Testis (tissue), 3 donors: Measurements from ENCODE around the gene DDX39B. TPM values are rescaled to one million over a fixed set of nuclear protein-coding genes. Genes with fewer than 3 reads are reported as not detected.

Source experiments
- DNase-seq: peaks from one replicate; pipeline ENCODE4 v3.0.0-alpha.2; 2019
- H3K27ac ChIP-seq, 2 donors: fragments of 200-600 bp; sonication (generic); one replicate each; pipeline ENCODE4 v1.5.1; 2019
- H3K27me3 ChIP-seq: fragments of 200-600 bp; sonication (generic); one replicate; pipeline ENCODE4 v1.5.1; 2019
- H3K36me3 ChIP-seq: fragments of 200-600 bp; sonication (generic); one replicate; pipeline ENCODE4 v1.5.1; 2017; ENCODE audit warnings: low read depth; ENCODE audit errors: missing control alignments
- H3K4me1 ChIP-seq: fragments of 200-600 bp; sonication (generic); one replicate; pipeline ENCODE4 v1.5.1; 2019
- H3K4me3 ChIP-seq, 2 donors: fragments of 200-600 bp; sonication (generic); one replicate each; pipeline ENCODE4 v1.5.1; 2017 to 2019
- H3K9me3 ChIP-seq: fragments of 200-600 bp; sonication (generic); one replicate; pipeline ENCODE4 v1.5.1; 2017
- POLR2A ChIP-seq: fragments of 450-650 bp; IDR thresholded peaks from one replicate; pipeline ENCODE4 v1.6.1; 2017; ENCODE audit warnings: antibody characterized with exemption, mild to moderate bottlenecking, moderate library complexity
- WGBS, 2 donors: methylation state at CpG; one replicate each; pipeline ENCODE4 v1.1.5; 2018; 5-methylcytosine and 5-hydroxymethylcytosine counted together
- intact Hi-C: fragments of 100-400 bp; cut with DNase I; formaldehyde crosslinking; loops from one replicate; pipeline ENCODE4 v1.15.1; 2023; ENCODE audit warnings: low total_unique reads
- polyA plus RNA-seq: library from polyadenylated mRNA; stranded (reverse); fragments of 350-450 nt; fragmentation: Illumina TruSeq; extraction: RNeasy Lipid Tissue Mini Kit (QIAGEN cat#74804); gene quantifications from one replicate; pipeline ENCODE4 v1.2.3, GENCODE V29; 2014; ENCODE audit warnings: low read depth, low replicate concordance; ENCODE audit not compliant: insufficient read depth
- total RNA-seq, 2 donors: library from RNA; depleted of rRNA; stranded (reverse); fragments of >200 nt; gene quantifications; one replicate each; pipeline ENCODE4 v1.2.3, GENCODE V29; 2016
- TF ChIP-seq, protein P1 (sequence below), 3 experiments: fragments of 450-650 bp in 2 of 3; fragments of 200-600 bp in 1 of 3; sonication (generic) in 1 of 3; IDR thresholded peaks; one replicate each; pipeline ENCODE4 v1.5.1; 2016 to 2019; ENCODE audit warnings: antibody characterized with exemption in 3 of 3, mild to moderate bottlenecking in 2 of 3, moderate library complexity in 1 of 3

The DDX39B gene
- total and polyA plus RNA-seq, 3 donors from 2014 or later = 250 to 360 (median 312) TPM

DNA sequence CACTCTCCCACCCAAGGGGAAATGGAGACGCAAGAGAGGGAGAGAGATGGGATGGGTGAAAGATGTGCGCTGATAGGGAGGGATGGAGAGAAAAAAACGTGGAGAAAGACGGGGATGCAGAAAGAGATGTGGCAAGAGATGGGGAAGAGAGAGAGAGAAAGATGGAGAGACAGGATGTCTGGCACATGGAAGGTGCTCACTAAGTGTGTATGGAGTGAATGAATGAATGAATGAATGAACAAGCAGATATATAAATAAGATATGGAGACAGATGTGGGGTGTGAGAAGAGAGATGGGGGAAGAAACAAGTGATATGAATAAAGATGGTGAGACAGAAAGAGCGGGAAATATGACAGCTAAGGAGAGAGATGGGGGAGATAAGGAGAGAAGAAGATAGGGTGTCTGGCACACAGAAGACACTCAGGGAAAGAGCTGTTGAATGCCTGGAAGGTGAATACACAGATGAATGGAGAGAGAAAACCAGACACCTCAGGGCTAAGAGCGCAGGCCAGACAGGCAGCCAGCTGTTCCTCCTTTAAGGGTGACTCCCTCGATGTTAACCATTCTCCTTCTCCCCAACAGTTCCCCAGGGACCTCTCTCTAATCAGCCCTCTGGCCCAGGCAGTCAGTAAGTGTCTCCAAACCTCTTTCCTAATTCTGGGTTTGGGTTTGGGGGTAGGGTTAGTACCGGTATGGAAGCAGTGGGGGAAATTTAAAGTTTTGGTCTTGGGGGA lies 34.3 kb upstream of the DDX39B start:
- Histone ChIP-seq H3K9me3 (no peaks in the 10 kb centered on the region), H3K4me3 (peak overlapping the region in 1 of 2 donors; percentile 4), H3K4me1 (no peaks in the 10 kb centered on the region), H3K36me3 (no peaks in the 10 kb centered on the region), H3K27ac (no peak overlapping the region), H3K27me3 (no peaks in the 10 kb centered on the region)
- 71 to 74% methylated on average over 8 of the region's 8 CpGs for WGBS, 2 donors
- no peak for TF ChIP-seq POLR2A
- TF ChIP-seq, protein P1, sequence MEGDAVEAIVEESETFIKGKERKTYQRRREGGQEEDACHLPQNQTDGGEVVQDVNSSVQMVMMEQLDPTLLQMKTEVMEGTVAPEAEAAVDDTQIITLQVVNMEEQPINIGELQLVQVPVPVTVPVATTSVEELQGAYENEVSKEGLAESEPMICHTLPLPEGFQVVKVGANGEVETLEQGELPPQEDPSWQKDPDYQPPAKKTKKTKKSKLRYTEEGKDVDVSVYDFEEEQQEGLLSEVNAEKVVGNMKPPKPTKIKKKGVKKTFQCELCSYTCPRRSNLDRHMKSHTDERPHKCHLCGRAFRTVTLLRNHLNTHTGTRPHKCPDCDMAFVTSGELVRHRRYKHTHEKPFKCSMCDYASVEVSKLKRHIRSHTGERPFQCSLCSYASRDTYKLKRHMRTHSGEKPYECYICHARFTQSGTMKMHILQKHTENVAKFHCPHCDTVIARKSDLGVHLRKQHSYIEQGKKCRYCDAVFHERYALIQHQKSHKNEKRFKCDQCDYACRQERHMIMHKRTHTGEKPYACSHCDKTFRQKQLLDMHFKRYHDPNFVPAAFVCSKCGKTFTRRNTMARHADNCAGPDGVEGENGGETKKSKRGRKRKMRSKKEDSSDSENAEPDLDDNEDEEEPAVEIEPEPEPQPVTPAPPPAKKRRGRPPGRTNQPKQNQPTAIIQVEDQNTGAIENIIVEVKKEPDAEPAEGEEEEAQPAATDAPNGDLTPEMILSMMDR (IDR thresholded peaks at IDR 0.05) = no peak
- intact Hi-C loops = no loop called here
- no peak for DNase-seq

DNA sequence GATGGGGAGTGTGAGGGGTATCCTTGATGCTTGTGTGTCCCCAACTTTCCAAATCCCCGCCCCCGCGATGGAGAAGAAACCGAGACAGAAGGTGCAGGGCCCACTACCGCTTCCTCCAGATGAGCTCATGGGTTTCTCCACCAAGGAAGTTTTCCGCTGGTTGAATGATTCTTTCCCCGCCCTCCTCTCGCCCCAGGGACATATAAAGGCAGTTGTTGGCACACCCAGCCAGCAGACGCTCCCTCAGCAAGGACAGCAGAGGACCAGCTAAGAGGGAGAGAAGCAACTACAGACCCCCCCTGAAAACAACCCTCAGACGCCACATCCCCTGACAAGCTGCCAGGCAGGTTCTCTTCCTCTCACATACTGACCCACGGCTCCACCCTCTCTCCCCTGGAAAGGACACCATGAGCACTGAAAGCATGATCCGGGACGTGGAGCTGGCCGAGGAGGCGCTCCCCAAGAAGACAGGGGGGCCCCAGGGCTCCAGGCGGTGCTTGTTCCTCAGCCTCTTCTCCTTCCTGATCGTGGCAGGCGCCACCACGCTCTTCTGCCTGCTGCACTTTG lies 33.6 kb upstream of the DDX39B start, which contains the start of gene TNF:
Gene TNF, plus strand, starts transcription at position 231 of the 567 bp plus-strand sequence. Its CDS starts 177 bp downstream, at position 408.
- Histone ChIP-seq H3K9me3 (no peaks in the 10 kb centered on the region), H3K27ac (no peak within 1 kb of the TSS), H3K27me3 (no peaks in the 10 kb centered on the region), H3K4me3 (peak within 1 kb of the TSS in 1 of 2 donors; percentile 4), H3K36me3 (no peaks in the 10 kb centered on the region), H3K4me1 (no peaks in the 10 kb centered on the region)
- WGBS, 2 donors = 57 to 66% methylated on average over 19 of the region's 19 CpGs
- TF ChIP-seq POLR2A = no peak
- TF ChIP-seq, protein P1 (IDR thresholded peaks at IDR 0.05) = no peak
- peak; percentile 59 for DNase-seq
- intact Hi-C loops = no loop called here

DNA sequence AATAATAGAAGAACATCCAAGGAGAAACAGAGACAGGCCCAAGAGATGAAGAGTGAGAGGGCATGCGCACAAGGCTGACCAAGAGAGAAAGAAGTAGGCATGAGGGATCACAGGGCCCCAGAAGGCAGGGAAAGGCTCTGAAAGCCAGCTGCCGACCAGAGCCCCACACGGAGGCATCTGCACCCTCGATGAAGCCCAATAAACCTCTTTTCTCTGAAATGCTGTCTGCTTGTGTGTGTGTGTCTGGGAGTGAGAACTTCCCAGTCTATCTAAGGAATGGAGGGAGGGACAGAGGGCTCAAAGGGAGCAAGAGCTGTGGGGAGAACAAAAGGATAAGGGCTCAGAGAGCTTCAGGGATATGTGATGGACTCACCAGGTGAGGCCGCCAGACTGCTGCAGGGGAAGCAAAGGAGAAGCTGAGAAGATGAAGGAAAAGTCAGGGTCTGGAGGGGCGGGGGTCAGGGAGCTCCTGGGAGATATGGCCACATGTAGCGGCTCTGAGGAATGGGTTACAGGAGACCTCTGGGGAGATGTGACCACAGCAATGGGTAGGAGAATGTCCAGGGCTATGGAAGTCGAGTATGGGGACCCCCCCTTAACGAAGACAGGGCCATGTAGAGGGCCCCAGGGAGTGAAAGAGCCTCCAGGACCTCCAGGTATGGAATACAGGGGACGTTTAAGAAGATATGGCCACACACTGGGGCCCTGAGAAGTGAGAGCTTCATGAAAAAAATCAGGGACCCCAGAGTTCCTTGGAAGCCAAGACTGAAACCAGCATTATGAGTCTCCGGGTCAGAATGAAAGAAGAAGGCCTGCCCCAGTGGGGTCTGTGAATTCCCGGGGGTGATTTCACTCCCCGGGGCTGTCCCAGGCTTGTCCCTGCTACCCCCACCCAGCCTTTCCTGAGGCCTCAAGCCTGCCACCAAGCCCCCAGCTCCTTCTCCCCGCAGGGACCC lies 32.6 kb upstream of the DDX39B start:
- Histone ChIP-seq H3K36me3 (no peaks in the 10 kb centered on the region), H3K27ac (no peak overlapping the region), H3K9me3 (no peaks in the 10 kb centered on the region), H3K27me3 (no peaks in the 10 kb centered on the region), H3K4me1 (no peaks in the 10 kb centered on the region), H3K4me3 (no peak overlapping the region)
- DNase-seq = no peak
- TF ChIP-seq, protein P1 (IDR thresholded peaks at IDR 0.05) = no peak
- no peak for TF ChIP-seq POLR2A
- intact Hi-C loops = no loop called here
- 80 to 87% methylated on average over 14 of the region's 14 CpGs for WGBS, 2 donors

DNA sequence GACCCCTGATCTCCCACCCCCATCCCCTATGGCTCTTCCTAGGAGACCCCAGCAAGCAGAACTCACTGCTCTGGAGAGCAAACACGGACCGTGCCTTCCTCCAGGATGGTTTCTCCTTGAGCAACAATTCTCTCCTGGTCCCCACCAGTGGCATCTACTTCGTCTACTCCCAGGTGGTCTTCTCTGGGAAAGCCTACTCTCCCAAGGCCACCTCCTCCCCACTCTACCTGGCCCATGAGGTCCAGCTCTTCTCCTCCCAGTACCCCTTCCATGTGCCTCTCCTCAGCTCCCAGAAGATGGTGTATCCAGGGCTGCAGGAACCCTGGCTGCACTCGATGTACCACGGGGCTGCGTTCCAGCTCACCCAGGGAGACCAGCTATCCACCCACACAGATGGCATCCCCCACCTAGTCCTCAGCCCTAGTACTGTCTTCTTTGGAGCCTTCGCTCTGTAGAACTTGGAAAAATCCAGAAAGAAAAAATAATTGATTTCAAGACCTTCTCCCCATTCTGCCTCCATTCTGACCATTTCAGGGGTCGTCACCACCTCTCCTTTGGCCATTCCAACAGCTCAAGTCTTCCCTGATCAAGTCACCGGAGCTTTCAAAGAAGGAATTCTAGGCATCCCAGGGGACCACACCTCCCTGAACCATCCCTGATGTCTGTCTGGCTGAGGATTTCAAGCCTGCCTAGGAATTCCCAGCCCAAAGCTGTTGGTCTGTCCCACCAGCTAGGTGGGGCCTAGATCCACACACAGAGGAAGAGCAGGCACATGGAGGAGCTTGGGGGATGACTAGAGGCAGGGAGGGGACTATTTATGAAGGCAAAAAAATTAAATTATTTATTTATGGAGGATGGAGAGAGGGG lies 31.7 kb upstream of the DDX39B start:
- 91 to 95% methylated on average over 9 of the region's 9 CpGs for WGBS, 2 donors
- no peaks in the 10 kb centered on the region for H3K27me3 ChIP-seq
- TF ChIP-seq, protein P1 (IDR thresholded peaks at IDR 0.05) = no peak
- TF ChIP-seq POLR2A = no peak
- no peak overlapping the region for H3K27ac ChIP-seq
- intact Hi-C loops = no loop called here
- no peaks in the 10 kb centered on the region for H3K4me1 ChIP-seq
- no peaks in the 10 kb centered on the region for H3K9me3 ChIP-seq
- H3K36me3 ChIP-seq = no peaks in the 10 kb centered on the region
- H3K4me3 ChIP-seq = no peak overlapping the region
- DNase-seq = no peak
